ENCODE results near the gene BMERB1. TPM values are rescaled to one million over a fixed set of nuclear protein-coding genes. Genes with fewer than 3 reads are reported as not detected.
"Not testable (repeated sequence)": the region's sequence is repeated elsewhere in the genome, so short reads cannot be mapped to it uniquely, and the experiment has no call there.

The BMERB1 gene
- total and polyA plus RNA-seq, 10 donors: 5.6 to 36.5 (median 19.0) TPM

GRCh38 chr16:15401972-15402371 is 32.4 kb upstream of the BMERB1 start:
- Histone ChIP-seq H3K36me3 (no peaks in the 10 kb centered on the region), H3K4me3 (no peak overlapping the region), H3K9me3 (no peaks in the 10 kb centered on the region), H3K27ac (no peak overlapping the region), H3K27me3 (replicated peaks in 1 of 7) (no peaks in the 10 kb centered on the region), H3K4me1 (peaks cover 0 to 21% (median 14%) of the 10 kb centered on the region in 6 donors)
- intact Hi-C loops (cut with DNase I; ENCODE audit: low total_unique reads): no loop called here
- TF ChIP-seq CTCF (IDR thresholded peaks at IDR 0.05 in 8 of 11, conservative IDR thresholded peaks at IDR 0.05 in 3 of 11) (no peak), POLR2AphosphoS5 (IDR thresholded peaks at IDR 0.05) (no peak), POLR2A (IDR thresholded peaks at IDR 0.05) (no peak)
- no peak for DNase-seq
- WGBS, 5 donors: 88 to 97% (median 90%) methylated on average over 3 of the region's 3 CpGs

GRCh38 chr16:15403392-15403995 is 30.9 kb upstream of the BMERB1 start:
- Histone ChIP-seq H3K27ac (peak overlapping the region in 2 of 8 donors; percentile 51 to 56), H3K9me3 (no peaks in the 10 kb centered on the region), H3K4me1 (peaks cover 0 to 21% (median 14%) of the 10 kb centered on the region in 6 donors), H3K4me3 (no peak overlapping the region), H3K36me3 (no peaks in the 10 kb centered on the region), H3K27me3 (replicated peaks in 1 of 7) (no peaks in the 10 kb centered on the region)
- intact Hi-C loops (cut with DNase I; ENCODE audit: low total_unique reads): no loop called here
- no peak for TF ChIP-seq POLR2A (IDR thresholded peaks at IDR 0.05)
- no peak for TF ChIP-seq CTCF (IDR thresholded peaks at IDR 0.05 in 8 of 11, conservative IDR thresholded peaks at IDR 0.05 in 3 of 11)
- TF ChIP-seq POLR2AphosphoS5 (IDR thresholded peaks at IDR 0.05): no peak
- WGBS, 5 donors: 58 to 82% (median 75%) methylated on average over 9 of the region's 9 CpGs
- no peak for DNase-seq

- H3K36me3 ChIP-seq; H3K9me3 ChIP-seq; intact Hi-C loops (cut with DNase I; ENCODE audit: low total_unique reads); H3K4me3 ChIP-seq; H3K27me3 ChIP-seq (replicated peaks in 1 of 7); DNase-seq: not testable (repeated sequence)
- peaks cover 0 to 21% (median 14%) of the 10 kb centered on the region in 6 donors for H3K4me1 ChIP-seq
- peak overlapping the region in 2 of 8 donors; percentile 51 to 56 for H3K27ac ChIP-seq
- 50 to 89% (median 73%) methylated on average over 3 of the region's 3 CpGs for WGBS, 5 donors
These were observed 30.3 kb upstream of the BMERB1 start for GRCh38 chr16:15404091-15404490.

GRCh38 chr16:15404792-15405191 is 29.6 kb upstream of the BMERB1 start:
- Histone ChIP-seq H3K4me1 (peaks cover 0 to 21% (median 14%) of the 10 kb centered on the region in 6 donors), H3K4me3 (no peak overlapping the region), H3K36me3 (no peaks in the 10 kb centered on the region), H3K9me3 (no peaks in the 10 kb centered on the region), H3K27ac (peak overlapping the region in 2 of 8 donors; percentile 51 to 56), H3K27me3 (replicated peaks in 1 of 7) (no peaks in the 10 kb centered on the region)
- DNase-seq: no peak
- TF ChIP-seq POLR2AphosphoS5 (IDR thresholded peaks at IDR 0.05) (peak in 1 of 3 donors; percentile 49), POLR2A (IDR thresholded peaks at IDR 0.05) (no peak)
- intact Hi-C loops (cut with DNase I; ENCODE audit: low total_unique reads): no loop called here
- 34 to 61% (median 45%) methylated on average over 4 of the region's 4 CpGs for WGBS, 5 donors

- H3K27ac ChIP-seq; DNase-seq; H3K9me3 ChIP-seq; intact Hi-C loops (cut with DNase I; ENCODE audit: low total_unique reads); H3K36me3 ChIP-seq; H3K4me3 ChIP-seq; H3K27me3 ChIP-seq (replicated peaks in 1 of 7): not testable (repeated sequence)
- 67 to 81% (median 72%) methylated on average over 4 of the region's 4 CpGs for WGBS, 5 donors
- H3K4me1 ChIP-seq: peaks cover 0 to 21% (median 14%) of the 10 kb centered on the region in 6 donors
These were observed 26.6 kb upstream of the BMERB1 start for GRCh38 chr16:15407756-15408155.

- H3K36me3 ChIP-seq; DNase-seq; H3K27me3 ChIP-seq (replicated peaks in 1 of 7); H3K9me3 ChIP-seq; intact Hi-C loops (cut with DNase I; ENCODE audit: low total_unique reads); H3K27ac ChIP-seq; H3K4me1 ChIP-seq; H3K4me3 ChIP-seq: not testable (repeated sequence)
- 87 to 96% (median 95%) methylated on average over 6 of the region's 6 CpGs for WGBS, 5 donors
These were observed 24.9 kb upstream of the BMERB1 start for GRCh38 chr16:15409476-15409875.
